Neural cell (in vitro differentiated cells): ENCODE measurements around the gene BCO1. TPM values are rescaled to one million over a fixed set of nuclear protein-coding genes. Genes with fewer than 3 reads are reported as not detected.

Experiments
- H2AFZ ChIP-seq: fragments of 200-600, 300-800 bp; sonication (generic), shearing (Covaris generic); 2 replicates; pipeline ENCODE4 v1.6.0; 2014; ENCODE audit warnings: low read depth, mild to moderate bottlenecking, antibody characterized with exemption, low read length, moderate library complexity
- H3F3A ChIP-seq: fragments of 200-600 bp; shearing (Covaris generic); 2 replicates; pipeline ENCODE4 v1.6.1; 2016; ENCODE audit warnings: mild to moderate bottlenecking, moderate library complexity, mixed read lengths, antibody characterized with exemption, low read length; ENCODE audit not compliant: insufficient read depth, poor library complexity, severe bottlenecking
- H3K27ac ChIP-seq: fragments of 200-600, 300-800 bp; sonication (generic), shearing (Covaris generic); 2 replicates; pipeline ENCODE4 v1.5.1; 2014; ENCODE audit warnings: mild to moderate bottlenecking, low read length, moderate library complexity
- H3K27me3 ChIP-seq: fragments of 300-800, 200-600 bp; sonication (generic), shearing (Covaris generic); 2 replicates; pipeline ENCODE4 v1.6.0; 2014; ENCODE audit warnings: mild to moderate bottlenecking, low read depth, low read length, moderate library complexity; ENCODE audit not compliant: insufficient read depth
- H3K36me3 ChIP-seq: fragments of 300-800, 200-600 bp; sonication (generic), shearing (Covaris generic); 2 replicates; pipeline ENCODE4 v1.5.1; 2014; ENCODE audit warnings: mild to moderate bottlenecking, antibody characterized with exemption, low read length, moderate library complexity; ENCODE audit not compliant: insufficient read depth
- H3K4me2 ChIP-seq: fragments of 300-800, 200-600 bp; sonication (generic), shearing (Covaris generic); 2 replicates; pipeline ENCODE4 v1.6.0; 2014; ENCODE audit warnings: mild to moderate bottlenecking, low read length
- H3K4me3 ChIP-seq: fragments of 300-800, 200-600 bp; sonication (generic), shearing (Covaris generic); 2 replicates; pipeline ENCODE4 v1.5.1; 2014; ENCODE audit warnings: mild to moderate bottlenecking, low read length, moderate library complexity
- H3K79me2 ChIP-seq: fragments of 200-600 bp; shearing (Covaris generic); replicated peaks from 2 replicates; pipeline ENCODE4 v1.6.0; 2014; ENCODE audit warnings: mild to moderate bottlenecking, low read length, moderate library complexity; ENCODE audit not compliant: insufficient read depth
- H3K9ac ChIP-seq: fragments of 300-800, 200-600 bp; sonication (generic), shearing (Covaris generic); 2 replicates; pipeline ENCODE4 v1.6.1; 2016; ENCODE audit warnings: mild to moderate bottlenecking, low read length, mixed read lengths
- H3K9me2 ChIP-seq: fragments of 200-600 bp; shearing (Covaris generic); 2 replicates; pipeline ENCODE4 v1.6.1; 2016; ENCODE audit warnings: mild to moderate bottlenecking, low read length, mixed read lengths; ENCODE audit not compliant: insufficient read depth
- H3K9me3 ChIP-seq: fragments of 200-600, 300-800 bp; sonication (generic), shearing (Covaris generic); 2 replicates; pipeline ENCODE4 v1.6.1; 2016; ENCODE audit warnings: mild to moderate bottlenecking, mixed run types, low read length, moderate library complexity, mixed read lengths
- H4K20me1 ChIP-seq: fragments of 200-600 bp; shearing (Covaris generic); 2 replicates; pipeline ENCODE4 v1.6.1; 2016; ENCODE audit warnings: mild to moderate bottlenecking, mixed run types; ENCODE audit not compliant: insufficient read depth
- EP300 ChIP-seq: fragments of 450-650 bp; conservative IDR thresholded peaks from 2 replicates; pipeline ENCODE4 v1.6.1; 2014; ENCODE audit warnings: antibody characterized with exemption, mild to moderate bottlenecking, moderate library complexity; ENCODE audit not compliant: poor library complexity, severe bottlenecking
- EZH2 ChIP-seq: fragments of 200-600, 300-800 bp; shearing (Covaris generic), sonication (generic); IDR thresholded peaks from 2 replicates; pipeline ENCODE4 v1.6.1; 2014; ENCODE audit warnings: antibody characterized with exemption, low read length, borderline replicate concordance, mild to moderate bottlenecking; ENCODE audit not compliant: insufficient read depth, poor library complexity, severe bottlenecking
- MXI1 ChIP-seq: fragments of 450-650 bp; conservative IDR thresholded peaks from 2 replicates; pipeline ENCODE4 v1.6.1; 2014; ENCODE audit warnings: antibody characterized with exemption, mild to moderate bottlenecking; ENCODE audit not compliant: poor library complexity, severe bottlenecking
- POLR2AphosphoS5 ChIP-seq: IDR thresholded peaks from 2 replicates; pipeline ENCODE4 v1.6.1; 2012
- RAD21 ChIP-seq: fragments of 450-650 bp; conservative IDR thresholded peaks from 2 replicates; pipeline ENCODE4 v1.6.1; 2014; ENCODE audit warnings: antibody characterized with exemption, mild to moderate bottlenecking, moderate library complexity
- SMC3 ChIP-seq: fragments of 450-650 bp; conservative IDR thresholded peaks from 2 replicates; pipeline ENCODE4 v1.6.1; 2014; ENCODE audit warnings: antibody characterized with exemption, mild to moderate bottlenecking, moderate library complexity; ENCODE audit not compliant: poor library complexity
- TAF1 ChIP-seq: IDR thresholded peaks from 2 replicates; pipeline ENCODE4 v1.6.1; 2012; ENCODE audit warnings: low read depth
- polyA plus RNA-seq: library from polyadenylated mRNA; depleted of rRNA; stranded (reverse); fragments of >200 nt; gene quantifications from 2 replicates; pipeline ENCODE4 v1.2.3, GENCODE V29; 2014
- TF ChIP-seq, protein P1 (sequence below): IDR thresholded peaks from 2 replicates; pipeline ENCODE4 v1.6.1; 2012; ENCODE audit warnings: borderline replicate concordance
- TF ChIP-seq, protein P2 (sequence below): fragments of 450-650 bp; IDR thresholded peaks from 2 replicates; pipeline ENCODE4 v1.5.1; 2014; ENCODE audit warnings: antibody characterized with exemption, mild to moderate bottlenecking, moderate library complexity; ENCODE audit not compliant: poor library complexity, severe bottlenecking

Gene BCO1
- polyA plus RNA-seq, 1 donor from 2014 or later = not detected

DNA sequence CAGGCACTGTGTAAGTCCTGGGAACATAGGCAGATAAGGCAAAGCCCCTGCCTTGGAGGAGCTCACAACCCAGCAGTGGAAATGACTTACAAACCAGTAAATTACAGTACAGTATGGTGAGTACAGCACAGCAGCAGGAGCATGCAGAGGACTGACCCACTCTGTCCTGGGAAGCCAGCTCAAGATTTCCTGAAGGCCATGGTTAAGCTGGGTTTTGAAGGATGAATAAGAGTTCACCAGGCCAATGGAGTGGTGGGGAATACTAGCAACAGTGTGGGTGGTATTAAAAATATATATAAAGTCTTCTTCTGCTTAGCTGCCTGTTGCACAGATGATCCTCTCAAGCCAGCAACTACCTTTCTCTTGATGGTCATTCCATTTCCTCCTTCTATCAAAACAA lies 73.3 kb downstream of the BCO1 start:
- H3K79me2 ChIP-seq = peaks cover 17% of the 10 kb centered on the region
- H3K4me2 ChIP-seq = no peak overlapping the region
- H3K9ac ChIP-seq = no peak overlapping the region
- H3K27me3 ChIP-seq = no peaks in the 10 kb centered on the region
- no peak overlapping the region for H3K27ac ChIP-seq
- no peaks in the 10 kb centered on the region for H3K36me3 ChIP-seq
- TF ChIP-seq EZH2 (no peak), MXI1 (no peak), POLR2AphosphoS5 (no peak), RAD21 (no peak), SMC3 (no peak), TAF1 (no peak)
- TF ChIP-seq, protein P1, sequence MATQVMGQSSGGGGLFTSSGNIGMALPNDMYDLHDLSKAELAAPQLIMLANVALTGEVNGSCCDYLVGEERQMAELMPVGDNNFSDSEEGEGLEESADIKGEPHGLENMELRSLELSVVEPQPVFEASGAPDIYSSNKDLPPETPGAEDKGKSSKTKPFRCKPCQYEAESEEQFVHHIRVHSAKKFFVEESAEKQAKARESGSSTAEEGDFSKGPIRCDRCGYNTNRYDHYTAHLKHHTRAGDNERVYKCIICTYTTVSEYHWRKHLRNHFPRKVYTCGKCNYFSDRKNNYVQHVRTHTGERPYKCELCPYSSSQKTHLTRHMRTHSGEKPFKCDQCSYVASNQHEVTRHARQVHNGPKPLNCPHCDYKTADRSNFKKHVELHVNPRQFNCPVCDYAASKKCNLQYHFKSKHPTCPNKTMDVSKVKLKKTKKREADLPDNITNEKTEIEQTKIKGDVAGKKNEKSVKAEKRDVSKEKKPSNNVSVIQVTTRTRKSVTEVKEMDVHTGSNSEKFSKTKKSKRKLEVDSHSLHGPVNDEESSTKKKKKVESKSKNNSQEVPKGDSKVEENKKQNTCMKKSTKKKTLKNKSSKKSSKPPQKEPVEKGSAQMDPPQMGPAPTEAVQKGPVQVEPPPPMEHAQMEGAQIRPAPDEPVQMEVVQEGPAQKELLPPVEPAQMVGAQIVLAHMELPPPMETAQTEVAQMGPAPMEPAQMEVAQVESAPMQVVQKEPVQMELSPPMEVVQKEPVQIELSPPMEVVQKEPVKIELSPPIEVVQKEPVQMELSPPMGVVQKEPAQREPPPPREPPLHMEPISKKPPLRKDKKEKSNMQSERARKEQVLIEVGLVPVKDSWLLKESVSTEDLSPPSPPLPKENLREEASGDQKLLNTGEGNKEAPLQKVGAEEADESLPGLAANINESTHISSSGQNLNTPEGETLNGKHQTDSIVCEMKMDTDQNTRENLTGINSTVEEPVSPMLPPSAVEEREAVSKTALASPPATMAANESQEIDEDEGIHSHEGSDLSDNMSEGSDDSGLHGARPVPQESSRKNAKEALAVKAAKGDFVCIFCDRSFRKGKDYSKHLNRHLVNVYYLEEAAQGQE = no peak
- no peaks in the 10 kb centered on the region for H3K9me2 ChIP-seq
- peak overlapping the region; percentile 34 for H3K4me3 ChIP-seq
- H3F3A ChIP-seq = peaks cover 4% of the 10 kb centered on the region
- no peaks in the 10 kb centered on the region for H3K9me3 ChIP-seq
- H4K20me1 ChIP-seq = no peaks in the 10 kb centered on the region
- no peak overlapping the region for H2AFZ ChIP-seq

DNA sequence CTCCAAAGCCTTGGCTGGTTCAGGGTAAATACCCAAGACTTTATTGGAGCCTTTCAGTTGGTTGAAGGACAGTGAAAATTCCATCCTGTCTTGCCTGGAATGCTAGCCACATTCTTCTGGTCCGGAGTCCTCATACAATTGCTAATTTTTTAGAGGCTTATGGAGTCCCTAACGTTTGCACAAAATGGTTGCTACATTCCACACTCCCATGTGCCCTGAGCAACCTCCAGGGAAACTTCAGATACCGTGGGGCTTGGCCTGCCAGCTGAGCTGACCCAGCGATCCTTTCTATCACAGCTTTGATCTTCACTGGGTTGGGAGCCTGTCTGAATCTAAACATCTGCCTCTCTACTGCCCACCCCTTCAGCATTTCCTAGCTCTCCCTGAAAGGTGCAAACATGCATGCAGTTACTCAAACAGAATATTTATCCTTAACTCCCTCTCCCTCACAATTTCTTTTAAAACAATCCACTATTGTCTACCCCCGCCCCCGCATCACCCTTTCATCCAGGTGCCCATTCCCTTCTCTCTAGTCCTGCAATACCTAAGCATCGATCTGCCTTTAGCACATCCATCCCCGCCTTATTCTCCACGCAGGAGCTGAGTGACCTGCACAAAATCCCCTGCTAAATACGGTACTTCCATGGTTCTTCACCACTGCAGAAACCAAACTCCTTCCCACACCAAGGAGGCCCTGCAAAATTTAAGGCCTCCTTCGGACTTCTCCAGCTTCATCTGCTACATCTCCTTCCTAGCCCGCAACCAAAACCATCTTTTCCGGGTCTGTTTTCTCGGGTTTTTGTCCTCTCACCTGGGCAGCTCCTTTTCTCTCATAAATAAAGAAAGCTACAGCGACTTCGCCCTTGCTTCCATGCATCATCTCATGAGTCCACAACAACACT lies 75.5 kb downstream of the BCO1 start:
- H3K9me3 ChIP-seq = no peaks in the 10 kb centered on the region
- peak overlapping the region; percentile 91 for H3K27ac ChIP-seq
- no peaks in the 10 kb centered on the region for H3K9me2 ChIP-seq
- peak overlapping the region; percentile 95 for H3K4me2 ChIP-seq
- H3K9ac ChIP-seq = peak overlapping the region; percentile 81
- peaks cover 4% of the 10 kb centered on the region for H3F3A ChIP-seq
- H3K4me3 ChIP-seq = peak overlapping the region; percentile 81
- TF ChIP-seq POLR2AphosphoS5 (no peak), MXI1 (peak; percentile 15)
- H3K36me3 ChIP-seq = no peaks in the 10 kb centered on the region
- peak overlapping the region; percentile 47 for H2AFZ ChIP-seq
- peaks cover 30% of the 10 kb centered on the region for H3K79me2 ChIP-seq
- no peaks in the 10 kb centered on the region for H3K27me3 ChIP-seq
- H4K20me1 ChIP-seq = no peaks in the 10 kb centered on the region

DNA sequence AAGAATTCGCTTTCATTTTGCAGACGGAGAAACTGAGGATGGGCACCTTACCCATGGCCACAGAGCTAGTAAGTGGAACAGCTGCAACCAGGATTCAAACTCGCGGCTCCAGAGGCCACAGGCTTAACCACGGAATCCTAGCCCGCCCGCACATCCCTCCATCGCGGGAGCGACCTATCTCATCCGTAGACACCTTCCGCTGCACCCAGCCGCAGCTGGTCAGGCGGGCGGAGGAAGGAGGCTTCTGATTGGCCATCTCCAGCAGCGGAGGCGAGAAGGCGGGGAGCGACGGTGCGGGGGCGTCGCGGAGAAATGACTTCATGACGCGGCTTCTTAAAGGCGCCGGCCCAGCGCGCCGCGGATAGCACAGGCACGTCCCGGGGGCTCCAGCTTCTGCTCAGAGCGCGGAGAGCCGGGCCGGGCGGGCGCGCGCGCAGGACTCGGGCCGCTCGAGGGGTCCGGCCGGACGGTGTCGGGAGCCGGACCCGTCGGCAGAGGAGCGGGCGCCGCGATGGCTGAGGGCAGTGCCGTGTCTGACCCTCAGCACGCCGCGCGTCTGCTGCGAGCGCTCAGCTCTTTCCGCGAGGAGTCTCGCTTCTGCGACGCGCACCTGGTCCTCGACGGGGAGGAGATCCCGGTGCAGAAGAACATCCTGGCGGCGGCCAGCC lies 76.2 kb downstream of the BCO1 start, which contains the start of gene GAN:
TSS of gene GAN (plus strand) at position 360 of the 668 bp plus-strand sequence. CDS start at position 512, 152 bp downstream.
- Histone ChIP-seq H2AFZ (peak within 1 kb of the TSS; percentile 47), H3K4me2 (peak within 1 kb of the TSS; percentile 95), H3K4me3 (peak within 1 kb of the TSS; percentile 81), H3F3A (peaks cover 4% of the 10 kb centered on the region), H3K79me2 (peaks cover 34% of the 10 kb centered on the region), H3K9me3 (no peaks in the 10 kb centered on the region), H3K27ac (peak within 1 kb of the TSS; percentile 91), H3K9ac (peak within 1 kb of the TSS; percentile 81), H4K20me1 (no peaks in the 10 kb centered on the region), H3K27me3 (no peaks in the 10 kb centered on the region), H3K36me3 (no peaks in the 10 kb centered on the region), H3K9me2 (no peaks in the 10 kb centered on the region)
- peak; percentile 79 for TF ChIP-seq TAF1
- TF ChIP-seq, protein P2, sequence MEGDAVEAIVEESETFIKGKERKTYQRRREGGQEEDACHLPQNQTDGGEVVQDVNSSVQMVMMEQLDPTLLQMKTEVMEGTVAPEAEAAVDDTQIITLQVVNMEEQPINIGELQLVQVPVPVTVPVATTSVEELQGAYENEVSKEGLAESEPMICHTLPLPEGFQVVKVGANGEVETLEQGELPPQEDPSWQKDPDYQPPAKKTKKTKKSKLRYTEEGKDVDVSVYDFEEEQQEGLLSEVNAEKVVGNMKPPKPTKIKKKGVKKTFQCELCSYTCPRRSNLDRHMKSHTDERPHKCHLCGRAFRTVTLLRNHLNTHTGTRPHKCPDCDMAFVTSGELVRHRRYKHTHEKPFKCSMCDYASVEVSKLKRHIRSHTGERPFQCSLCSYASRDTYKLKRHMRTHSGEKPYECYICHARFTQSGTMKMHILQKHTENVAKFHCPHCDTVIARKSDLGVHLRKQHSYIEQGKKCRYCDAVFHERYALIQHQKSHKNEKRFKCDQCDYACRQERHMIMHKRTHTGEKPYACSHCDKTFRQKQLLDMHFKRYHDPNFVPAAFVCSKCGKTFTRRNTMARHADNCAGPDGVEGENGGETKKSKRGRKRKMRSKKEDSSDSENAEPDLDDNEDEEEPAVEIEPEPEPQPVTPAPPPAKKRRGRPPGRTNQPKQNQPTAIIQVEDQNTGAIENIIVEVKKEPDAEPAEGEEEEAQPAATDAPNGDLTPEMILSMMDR = peak; percentile 8
- peak; percentile 92 for TF ChIP-seq MXI1
- TF ChIP-seq, protein P1 = peak; percentile 76
- no peak for TF ChIP-seq EZH2
- peak; percentile 89 for TF ChIP-seq POLR2AphosphoS5
- no peak for TF ChIP-seq SMC3
- peak; percentile 71 for TF ChIP-seq EP300
- TF ChIP-seq RAD21 = peak; percentile 29
